Measurements from ENCODE around the gene HAAO. TPM values are rescaled to one million over a fixed set of nuclear protein-coding genes. Genes with fewer than 3 reads are reported as not detected.

The HAAO gene
- total RNA-seq, 2 donors from 2014 or later = 25.3 to 33.7 TPM

GRCh38 chr2:42726680-42727079 is 65.7 kb downstream of the HAAO start:
- no peak overlapping the region for H3K27ac ChIP-seq
- H3K4me3 ChIP-seq = no peak overlapping the region
- no peak for ATAC-seq (ENCODE audit: insufficient number of reproducible peaks, low FRiP score, low read depth)
- H3K36me3 ChIP-seq = no peaks in the 10 kb centered on the region
- H3K9me3 ChIP-seq = no peaks in the 10 kb centered on the region
- H3K27me3 ChIP-seq (replicated peaks; ENCODE audit: insufficient read depth) = no peaks in the 10 kb centered on the region
- TF ChIP-seq CTCF (IDR thresholded peaks at IDR 0.05) = no peak
- DNase-seq (ENCODE audit: low spot score) = no peak
- peaks cover 0 to 20% of the 10 kb centered on the region in 2 donors for H3K4me1 ChIP-seq (ENCODE audit: control insufficient read depth in 1 of 2, low read depth in 2 of 2)

GRCh38 chr2:42725657-42726056 is 66.7 kb downstream of the HAAO start:
- no peak for DNase-seq (ENCODE audit: low spot score)
- ATAC-seq (ENCODE audit: insufficient number of reproducible peaks, low FRiP score, low read depth) = no peak
- Histone ChIP-seq H3K9me3 (no peaks in the 10 kb centered on the region), H3K4me3 (no peak overlapping the region), H3K4me1 (ENCODE audit: control insufficient read depth in 1 of 2, low read depth in 2 of 2) (peaks cover 0 to 20% of the 10 kb centered on the region in 2 donors), H3K27ac (no peak overlapping the region), H3K36me3 (no peaks in the 10 kb centered on the region), H3K27me3 (replicated peaks; ENCODE audit: insufficient read depth) (no peaks in the 10 kb centered on the region)
- no peak for TF ChIP-seq CTCF (IDR thresholded peaks at IDR 0.05)

GRCh38 chr2:42724886-42725285 is 67.5 kb downstream of the HAAO start:
- DNase-seq (ENCODE audit: low spot score) = no peak
- Histone ChIP-seq H3K27me3 (replicated peaks; ENCODE audit: insufficient read depth) (no peaks in the 10 kb centered on the region), H3K4me3 (no peak overlapping the region), H3K36me3 (no peaks in the 10 kb centered on the region), H3K4me1 (ENCODE audit: control insufficient read depth in 1 of 2, low read depth in 2 of 2) (peaks cover 0 to 20% of the 10 kb centered on the region in 2 donors), H3K9me3 (no peaks in the 10 kb centered on the region), H3K27ac (no peak overlapping the region)
- TF ChIP-seq CTCF (IDR thresholded peaks at IDR 0.05) = no peak
- no peak for ATAC-seq (ENCODE audit: insufficient number of reproducible peaks, low FRiP score, low read depth)

- H3K4me3 ChIP-seq = no peak overlapping the region
- H3K27ac ChIP-seq = no peak overlapping the region
- no peaks in the 10 kb centered on the region for H3K36me3 ChIP-seq
- peaks cover 0 to 16% of the 10 kb centered on the region in 2 donors for H3K4me1 ChIP-seq (ENCODE audit: control insufficient read depth in 1 of 2, low read depth in 2 of 2)
- no peak for TF ChIP-seq CTCF (IDR thresholded peaks at IDR 0.05)
- no peaks in the 10 kb centered on the region for H3K9me3 ChIP-seq
- ATAC-seq (ENCODE audit: insufficient number of reproducible peaks, low FRiP score, low read depth) (no peak), DNase-seq (ENCODE audit: low spot score) (no peak)
- H3K27me3 ChIP-seq (replicated peaks; ENCODE audit: insufficient read depth) = no peaks in the 10 kb centered on the region
Measured at GRCh38 chr2:42723465-42723864, 68.9 kb downstream of the HAAO start.

GRCh38 chr2:42722320-42723190 is 69.8 kb downstream of the HAAO start:
- TF ChIP-seq CTCF (IDR thresholded peaks at IDR 0.05) = no peak
- ATAC-seq (ENCODE audit: insufficient number of reproducible peaks, low FRiP score, low read depth) (peak; percentile 76), DNase-seq (ENCODE audit: low spot score) (peak; percentile 41)
- H3K27me3 ChIP-seq (replicated peaks; ENCODE audit: insufficient read depth) = no peaks in the 10 kb centered on the region
- H3K36me3 ChIP-seq = no peaks in the 10 kb centered on the region
- H3K27ac ChIP-seq = peak overlapping the region in 1 of 2 donors; percentile 25
- H3K4me3 ChIP-seq = peak overlapping the region; percentile 27
- peaks cover 0 to 16% of the 10 kb centered on the region in 2 donors for H3K4me1 ChIP-seq (ENCODE audit: control insufficient read depth in 1 of 2, low read depth in 2 of 2)
- no peaks in the 10 kb centered on the region for H3K9me3 ChIP-seq
